GM10847 (cell line): ENCODE results near the gene PAH.

Experiments
- POLR2A ChIP-seq: IDR thresholded peaks from 2 replicates; pipeline ENCODE4 v1.6.1; 2011; ENCODE audit not compliant: insufficient read length; ENCODE audit errors: extremely low read depth

Gene PAH

DNA sequence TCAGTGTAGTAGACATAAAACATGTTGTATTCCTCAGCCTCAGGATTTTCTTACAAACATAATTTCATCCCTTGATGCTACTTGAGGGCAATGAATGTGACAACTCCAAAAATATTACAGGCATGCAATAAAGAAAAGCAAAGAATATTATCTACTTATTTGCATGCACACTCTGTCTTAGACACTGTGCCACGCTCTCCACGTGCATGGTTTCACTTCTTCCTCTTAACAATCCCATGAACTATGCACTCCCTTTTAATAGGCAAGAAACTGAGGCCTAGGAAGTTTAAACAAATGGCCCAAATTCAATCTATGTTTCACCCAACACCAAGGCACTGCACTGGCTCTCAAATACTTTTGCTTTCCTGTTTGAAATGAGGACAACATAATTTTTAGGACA is 1.8 kb upstream of the PAH start:
- no peak for TF ChIP-seq POLR2A

DNA sequence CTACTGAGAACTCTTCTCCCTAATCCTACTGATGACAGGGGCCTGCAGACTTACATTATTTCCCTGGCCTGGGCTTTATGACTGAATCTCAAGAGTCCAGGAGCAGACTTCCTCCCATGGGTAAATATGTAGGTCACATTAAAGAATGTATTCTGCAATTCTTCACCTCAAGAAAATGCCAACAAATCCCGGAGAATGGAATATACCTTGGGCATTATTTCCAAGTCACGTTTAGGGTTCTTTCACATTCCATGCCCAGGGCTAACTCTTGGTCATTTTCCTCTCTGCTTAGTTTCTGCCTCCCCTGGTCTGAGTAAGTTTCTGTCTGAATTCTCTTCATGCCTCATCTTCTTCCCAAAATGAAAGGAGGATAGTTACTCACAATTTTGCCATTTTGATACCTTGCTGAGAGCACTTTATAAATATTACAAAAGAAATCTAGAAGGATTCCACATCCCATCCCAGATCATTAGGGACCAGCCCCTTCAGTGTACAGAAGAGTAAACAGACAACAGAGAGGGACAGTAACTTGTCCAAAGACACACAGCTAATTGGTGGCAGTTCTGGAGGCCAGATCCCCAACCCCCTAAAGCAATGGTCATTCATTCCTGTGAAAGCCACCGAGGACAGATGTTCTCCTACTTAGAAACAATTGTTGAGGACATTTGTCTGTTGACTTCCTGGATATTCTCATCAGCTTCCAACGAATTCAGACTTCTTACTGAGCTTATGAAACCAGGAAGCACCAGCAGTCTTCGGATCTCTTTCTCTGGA is 605 bp downstream of the PAH start:
- no peak for TF ChIP-seq POLR2A

DNA sequence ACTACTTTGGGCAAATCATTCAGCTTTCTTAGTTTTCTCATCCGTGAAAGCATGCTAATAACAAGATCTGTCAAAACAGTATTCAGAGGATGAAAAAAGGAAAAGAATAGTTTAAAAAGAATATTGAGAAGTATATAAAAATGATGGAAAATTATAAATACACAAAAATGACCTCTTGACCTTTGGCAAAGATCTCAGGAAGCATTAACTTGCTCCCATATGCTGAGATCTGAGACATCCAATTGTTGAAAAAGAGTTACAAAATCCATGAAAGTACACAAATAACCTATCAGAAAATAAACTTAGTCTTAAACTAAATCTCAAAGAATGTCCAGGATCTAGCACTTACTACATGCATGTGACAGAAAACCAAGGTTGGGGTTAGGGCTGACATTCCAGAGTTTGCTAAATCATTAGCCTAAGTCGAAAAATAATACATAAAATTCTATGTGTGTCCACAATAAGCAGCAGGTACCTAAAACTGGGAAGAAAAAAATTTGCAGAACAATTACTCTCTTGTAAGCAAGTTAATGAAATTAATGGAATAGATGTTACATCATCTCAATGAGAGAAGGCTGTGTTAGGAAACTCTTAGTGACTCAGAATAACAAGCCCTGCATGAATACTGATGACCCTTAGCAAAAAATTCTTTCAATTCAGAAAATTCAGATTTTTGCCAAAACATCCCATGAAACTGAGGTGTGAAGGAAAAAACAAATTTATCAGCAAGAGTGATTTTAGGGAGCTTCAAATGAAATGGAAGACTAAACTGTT is 3.4 kb downstream of the PAH start:
- no peak for TF ChIP-seq POLR2A

DNA sequence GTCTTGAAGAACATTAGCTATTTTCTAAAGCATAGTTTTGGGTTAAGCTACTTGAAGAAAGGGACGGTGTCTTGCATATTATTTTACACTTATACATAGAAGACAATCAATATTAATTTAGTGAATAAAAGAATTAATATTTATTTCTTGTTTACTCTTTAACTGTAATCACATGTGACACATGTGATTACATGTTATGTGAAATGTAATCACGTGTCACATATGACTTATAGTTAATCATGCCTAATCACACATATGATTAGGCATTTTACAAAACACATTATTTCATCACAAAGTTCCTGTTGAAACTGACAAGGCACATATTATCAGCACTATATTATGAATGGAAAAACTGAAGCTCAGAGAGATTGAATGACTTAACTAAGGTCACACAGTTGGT is 4.8 kb downstream of the PAH start:
- no peak for TF ChIP-seq POLR2A

DNA sequence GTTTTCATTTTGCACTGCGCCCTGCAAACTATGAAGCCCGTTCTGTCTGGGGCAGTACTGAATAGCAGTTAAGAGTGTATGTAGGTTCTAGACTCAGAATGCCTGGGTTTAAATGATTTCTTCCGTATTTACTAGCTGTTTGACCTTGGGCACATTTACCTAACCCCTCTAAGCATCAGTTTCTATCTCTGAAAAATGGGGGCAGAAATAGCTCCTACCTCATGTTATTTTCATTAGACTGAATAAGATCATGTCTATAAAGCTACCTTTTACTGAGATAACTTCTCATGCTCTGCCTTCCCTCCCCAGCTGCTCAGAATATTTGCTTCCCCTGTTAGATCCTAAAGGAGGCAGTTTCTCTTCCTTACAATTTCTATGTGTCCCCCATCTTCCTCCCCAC is 5.7 kb downstream of the PAH start:
- no peak for TF ChIP-seq POLR2A

DNA sequence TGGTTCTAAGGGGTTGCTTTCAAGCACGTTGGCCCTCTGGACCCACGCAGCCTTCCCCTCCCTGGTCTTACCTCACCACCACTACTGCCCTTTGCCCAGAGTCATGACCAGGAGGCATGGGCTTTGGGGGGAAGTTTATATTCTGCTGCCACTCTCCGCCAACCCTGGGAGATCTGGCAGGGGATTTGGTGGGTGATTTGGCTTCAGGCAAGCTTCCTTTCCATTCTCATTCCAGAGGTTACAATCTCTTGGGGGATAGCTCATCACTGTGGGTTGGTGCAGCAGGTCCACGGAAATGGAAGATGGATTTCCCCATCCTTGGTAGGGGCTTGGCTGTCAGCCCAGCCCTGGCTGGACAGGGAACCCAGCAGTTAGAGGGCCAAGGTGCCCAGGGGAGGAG is 6.3 kb downstream of the PAH start:
- TF ChIP-seq POLR2A, result no peak

DNA sequence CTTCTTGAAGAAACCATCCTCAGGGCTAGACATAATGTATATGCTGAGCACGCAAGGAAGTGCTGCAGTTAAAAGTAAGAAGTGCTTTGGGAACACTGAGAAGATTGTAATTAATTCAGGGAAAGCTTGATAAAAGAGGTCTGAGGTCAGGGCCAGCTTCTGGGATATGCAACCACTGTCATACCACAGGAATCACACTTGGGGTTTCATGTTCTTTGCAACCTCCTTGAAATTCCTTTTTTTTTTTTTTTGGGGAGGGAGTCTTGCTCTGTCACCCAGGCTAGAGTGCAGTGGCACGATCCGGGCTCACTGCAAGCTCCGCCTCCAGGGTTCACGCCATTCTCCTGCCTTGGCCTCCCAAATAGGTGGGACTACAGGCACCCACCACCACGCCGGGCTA is 6.9 kb downstream of the PAH start:
- no peak for TF ChIP-seq POLR2A

DNA sequence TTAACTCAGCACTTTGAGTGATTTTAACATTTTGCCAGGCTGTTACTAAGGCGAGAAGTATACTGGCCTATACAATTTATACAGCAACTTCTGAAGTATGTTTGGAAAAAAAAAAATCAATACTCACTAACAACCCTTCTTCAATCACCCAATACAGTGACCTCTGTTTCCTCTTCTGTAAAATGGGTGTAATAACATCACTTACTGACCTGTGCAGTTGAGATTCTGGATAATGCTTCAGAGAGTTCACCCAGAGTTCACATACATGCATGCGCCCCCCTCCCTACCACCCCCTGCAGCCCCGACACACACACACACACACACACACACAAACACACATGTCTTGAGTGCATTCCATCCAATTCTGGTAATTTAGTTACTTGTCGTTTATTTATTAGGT is 9.1 kb downstream of the PAH start:
- TF ChIP-seq POLR2A, result no peak

DNA sequence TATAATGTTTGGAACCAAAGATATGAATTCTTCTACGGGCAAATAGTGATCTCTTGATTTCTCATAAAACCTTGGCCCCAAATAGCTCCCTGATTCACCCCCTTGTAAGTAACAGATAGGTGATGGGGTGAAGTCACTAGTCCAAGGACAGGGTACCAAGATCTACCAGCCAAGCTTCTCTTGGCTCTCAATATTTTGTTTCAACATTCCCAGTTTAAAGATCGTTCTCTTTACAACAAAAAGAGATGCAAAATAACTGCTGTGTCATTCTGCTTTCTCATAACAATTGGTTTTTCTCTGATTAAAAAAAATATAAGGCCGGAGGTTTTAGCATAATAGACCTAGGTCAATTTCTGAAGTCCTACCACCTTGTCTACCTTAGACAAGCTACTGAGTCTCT is 11.8 kb downstream of the PAH start:
- TF ChIP-seq POLR2A, result no peak

DNA sequence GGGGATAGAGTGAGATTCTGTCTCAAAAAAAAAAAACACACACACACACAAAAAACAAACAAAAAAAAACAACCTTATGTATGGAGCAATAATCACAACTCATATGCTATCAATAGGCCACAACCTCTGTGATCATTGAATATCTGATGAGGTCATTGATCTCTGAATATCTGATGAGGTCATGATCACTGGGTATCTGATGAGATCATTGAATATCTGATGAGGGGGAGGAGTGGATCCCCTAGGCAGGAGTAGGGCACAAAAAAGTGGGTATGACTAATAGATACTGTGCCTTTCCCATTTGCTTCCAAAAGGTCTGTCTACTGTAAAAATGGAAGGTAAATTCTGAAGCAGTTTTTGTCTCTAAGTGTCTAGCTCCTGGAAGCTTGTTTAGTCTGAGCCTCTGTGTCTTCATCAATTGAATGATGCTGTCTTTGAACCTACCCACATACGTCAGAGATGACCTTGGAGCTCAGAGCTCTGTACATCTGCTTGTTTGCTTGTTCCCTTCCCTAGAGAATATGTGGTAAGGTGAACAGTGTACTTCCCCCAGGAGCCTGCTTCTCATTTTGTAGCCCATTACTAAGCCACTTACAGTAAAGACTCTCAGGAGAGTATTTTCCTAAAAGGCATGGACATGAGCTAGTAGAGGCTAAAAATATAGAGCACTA is 13.6 kb downstream of the PAH start:
- TF ChIP-seq POLR2A, result no peak

DNA sequence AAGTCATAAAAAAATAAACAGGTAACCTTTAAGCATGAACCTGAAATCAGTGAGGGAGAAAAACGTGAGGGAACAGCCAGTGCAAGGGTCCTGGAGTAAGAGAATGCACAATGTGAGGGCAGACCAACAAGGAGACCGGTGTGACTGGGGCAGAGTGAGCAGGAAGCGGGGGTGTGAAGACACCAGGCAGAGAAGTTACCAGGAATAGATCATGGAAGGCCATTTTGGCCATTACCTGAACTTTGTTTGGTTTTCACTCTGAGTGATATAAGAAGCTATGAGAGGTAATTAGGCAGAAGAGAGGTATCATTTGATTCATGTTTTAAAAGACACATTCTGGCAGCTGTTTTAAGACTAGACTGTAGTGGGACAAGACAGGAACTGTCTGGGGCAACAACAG is 15.0 kb downstream of the PAH start:
- no peak for TF ChIP-seq POLR2A

DNA sequence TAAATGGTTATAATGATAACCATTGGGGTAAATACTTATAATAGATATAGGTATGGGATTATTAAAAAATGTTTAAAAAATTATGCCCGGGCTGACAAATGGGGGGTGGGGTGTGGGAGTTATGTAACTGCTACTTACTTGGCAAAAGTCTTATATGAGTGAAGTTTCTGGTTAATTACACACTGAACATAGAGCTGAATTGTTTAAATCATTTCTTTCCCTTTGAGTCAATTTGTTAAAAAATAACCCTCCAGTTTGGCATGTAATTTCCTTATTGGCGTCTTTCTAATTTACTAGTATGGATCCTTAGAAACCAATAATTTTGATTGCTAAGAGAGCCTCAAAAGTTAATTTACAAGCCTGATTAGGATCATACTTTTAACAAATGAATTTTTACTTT is 16.7 kb downstream of the PAH start:
- no peak for TF ChIP-seq POLR2A

DNA sequence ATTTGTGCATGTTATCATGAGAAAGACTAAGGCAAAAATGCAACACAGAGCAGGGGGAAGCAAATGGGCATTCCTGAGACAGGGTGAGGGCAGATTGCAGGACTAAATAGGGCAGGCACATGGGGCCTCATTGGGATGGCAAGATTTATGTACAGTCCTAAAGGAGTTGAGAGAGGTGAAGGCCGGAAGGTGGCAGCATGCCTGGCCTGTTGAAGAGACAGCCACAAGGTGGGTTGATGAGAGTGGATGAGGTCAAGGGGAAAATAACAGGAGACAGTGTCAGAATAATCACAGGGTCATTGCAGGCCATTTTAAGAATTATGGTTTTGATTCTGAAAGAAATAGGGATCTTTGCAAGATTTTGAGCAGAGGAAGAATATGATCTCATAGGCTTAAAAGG is 21.0 kb downstream of the PAH start:
- no peak for TF ChIP-seq POLR2A

DNA sequence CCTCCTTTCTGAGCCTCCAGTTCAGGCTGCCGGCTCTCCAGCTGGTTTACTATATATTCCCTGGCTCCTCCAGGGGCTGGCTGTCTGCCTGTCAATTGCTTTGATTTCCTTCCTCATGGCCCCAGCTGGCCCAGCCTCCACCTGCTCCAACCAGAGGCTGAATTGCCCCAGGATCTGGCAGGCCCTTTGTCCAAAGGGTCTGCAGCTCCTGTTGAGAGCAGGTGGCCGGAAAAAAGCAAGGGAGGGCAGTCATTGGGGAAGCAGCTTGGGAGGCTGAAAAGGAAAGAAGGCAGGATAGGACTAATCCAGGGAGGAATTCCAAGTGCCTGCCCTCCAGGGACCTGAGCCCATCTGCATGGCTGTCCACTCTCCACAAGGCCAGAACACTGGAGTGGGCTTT is 25.3 kb downstream of the PAH start:
- TF ChIP-seq POLR2A, result no peak

DNA sequence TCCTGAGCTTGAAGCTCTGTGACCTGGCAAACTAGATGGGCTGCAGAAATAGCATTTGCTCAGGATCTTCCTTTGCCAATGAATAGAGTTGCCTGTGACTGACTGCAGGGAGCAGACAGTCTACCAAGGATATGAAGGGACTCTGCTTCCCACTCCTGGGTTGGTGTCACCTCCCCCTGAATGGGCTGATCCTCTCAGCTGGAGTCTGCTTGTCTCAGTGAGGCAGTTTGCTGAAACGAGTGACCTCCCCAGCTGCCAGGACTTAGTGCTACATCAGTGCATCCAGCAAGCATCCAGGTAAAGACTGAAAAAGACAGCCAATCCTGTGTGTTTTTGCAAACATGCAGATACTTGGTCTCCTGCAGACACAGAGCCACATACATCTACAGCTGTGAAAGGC is 28.5 kb downstream of the PAH start:
- no peak for TF ChIP-seq POLR2A
